ENCODE measurements around the gene C1QTNF2.

The C1QTNF2 gene

DNA sequence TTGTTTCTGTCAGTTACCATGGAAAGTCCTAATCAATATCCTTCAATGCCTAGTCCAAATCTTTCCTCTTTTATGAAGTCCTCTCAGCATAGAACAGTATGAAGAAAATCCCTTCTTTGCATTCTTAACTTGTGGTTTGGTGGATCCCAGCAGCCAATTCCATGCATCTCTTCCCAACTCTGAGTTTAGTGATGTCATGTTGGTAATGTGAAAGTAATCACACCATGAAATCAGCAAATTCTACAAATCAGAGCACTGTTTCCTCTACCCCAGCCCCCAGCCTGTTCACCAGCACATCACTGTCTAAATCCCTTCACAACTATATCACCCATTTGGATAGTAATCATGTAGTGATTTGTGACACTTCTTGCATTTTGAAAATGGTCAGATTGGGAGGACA lies 4.7 kb upstream of the C1QTNF2 start:
- no peak for DNase-seq (ENCODE audit: low read depth)

DNA sequence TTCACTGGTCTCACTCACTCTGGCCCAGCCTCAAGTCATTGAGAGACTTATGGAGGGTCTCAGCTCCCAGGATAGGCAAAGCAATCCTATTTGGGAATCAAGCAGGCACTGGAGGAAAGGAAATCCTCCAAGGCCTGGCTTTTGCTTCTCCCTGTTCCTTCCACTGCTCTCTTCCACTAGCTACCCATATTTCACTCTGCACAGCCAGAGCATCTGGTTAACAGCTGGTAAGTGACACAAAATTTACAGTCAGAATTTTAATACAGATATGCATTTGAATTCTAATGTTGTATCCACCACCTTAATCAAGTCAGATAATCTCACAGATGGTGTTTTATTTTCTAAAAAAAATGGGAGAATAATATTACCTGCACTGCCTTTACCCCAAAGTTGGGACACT lies 868 bp upstream of the C1QTNF2 start:
- no peak for DNase-seq (ENCODE audit: low read depth)

DNA sequence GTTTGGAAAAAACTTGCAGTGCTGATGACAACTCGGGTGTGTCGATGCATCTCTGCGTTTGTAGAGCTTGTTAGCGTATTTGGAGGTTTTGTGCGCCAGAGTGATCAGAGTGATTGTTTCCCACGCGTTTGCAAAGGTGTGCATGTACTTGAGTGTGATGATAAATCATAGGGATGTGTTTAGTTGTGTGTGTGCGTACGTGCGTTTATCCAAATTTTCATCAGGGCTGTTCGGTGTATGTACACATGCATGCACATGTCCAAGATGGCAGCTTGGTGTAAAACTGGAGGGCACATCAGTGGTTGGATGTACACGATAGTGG lies 248 bp upstream of the C1QTNF2 start:
- no peak for DNase-seq (ENCODE audit: low read depth)

DNA sequence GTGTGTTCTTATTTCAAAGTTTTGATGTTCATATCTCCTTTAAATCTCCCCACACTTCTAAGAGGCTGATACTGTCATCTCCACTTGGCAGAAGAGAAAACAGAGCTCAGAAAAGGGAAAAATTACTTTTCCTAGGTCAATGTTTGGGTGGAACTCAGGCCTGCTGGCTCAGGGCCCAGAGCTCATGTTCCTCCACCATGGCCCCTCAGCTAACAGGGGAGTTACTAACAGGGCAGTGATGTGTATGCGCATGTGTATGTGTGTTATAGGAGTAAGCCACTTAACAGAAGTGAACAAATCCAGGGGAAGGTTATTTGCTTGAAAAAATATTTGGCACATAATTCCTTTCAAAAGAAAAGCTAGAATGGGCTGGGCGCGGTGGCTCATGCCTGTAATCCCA lies 2.5 kb downstream of the C1QTNF2 start:
- DNase-seq (ENCODE audit: low read depth), result no peak

DNA sequence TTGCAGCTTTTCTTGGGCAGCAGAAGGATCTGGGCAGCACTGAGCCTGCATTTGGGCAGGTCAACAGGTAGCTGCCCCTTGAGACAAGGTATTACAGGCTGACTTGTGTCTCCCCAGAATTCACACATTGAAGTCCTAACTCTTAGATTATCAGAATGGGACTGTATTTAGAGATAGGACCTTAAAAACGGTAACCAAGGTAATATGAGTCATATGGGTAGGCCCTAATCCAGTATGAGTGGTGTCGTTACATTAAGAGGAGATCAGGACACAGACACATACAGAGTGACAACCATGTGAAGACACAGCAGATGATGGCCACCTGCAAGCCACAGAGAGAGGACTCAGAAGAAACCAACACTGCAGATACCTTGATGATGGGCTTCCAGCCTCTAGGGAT lies 3.2 kb downstream of the C1QTNF2 start:
- no peak for DNase-seq (ENCODE audit: low read depth)

DNA sequence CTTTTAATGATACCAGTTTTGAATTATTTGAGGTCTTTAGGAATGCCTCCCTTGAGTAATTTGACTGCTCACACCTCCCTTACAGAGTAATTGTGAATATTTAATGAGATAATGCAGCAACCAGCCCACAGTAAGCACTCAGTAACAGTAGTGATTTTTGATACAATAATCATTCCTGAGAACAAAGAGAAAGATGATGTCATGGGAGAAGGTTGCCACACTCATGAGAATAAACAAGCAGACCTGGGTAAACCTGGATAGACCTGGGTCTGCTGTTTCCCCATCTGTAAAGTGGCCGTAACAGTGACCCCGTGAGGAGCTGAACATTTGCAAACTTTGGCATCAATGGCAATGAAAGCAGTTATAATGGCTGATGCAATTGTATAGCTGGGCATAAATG lies 4.2 kb downstream of the C1QTNF2 start:
- no peak for DNase-seq (ENCODE audit: low read depth)

DNA sequence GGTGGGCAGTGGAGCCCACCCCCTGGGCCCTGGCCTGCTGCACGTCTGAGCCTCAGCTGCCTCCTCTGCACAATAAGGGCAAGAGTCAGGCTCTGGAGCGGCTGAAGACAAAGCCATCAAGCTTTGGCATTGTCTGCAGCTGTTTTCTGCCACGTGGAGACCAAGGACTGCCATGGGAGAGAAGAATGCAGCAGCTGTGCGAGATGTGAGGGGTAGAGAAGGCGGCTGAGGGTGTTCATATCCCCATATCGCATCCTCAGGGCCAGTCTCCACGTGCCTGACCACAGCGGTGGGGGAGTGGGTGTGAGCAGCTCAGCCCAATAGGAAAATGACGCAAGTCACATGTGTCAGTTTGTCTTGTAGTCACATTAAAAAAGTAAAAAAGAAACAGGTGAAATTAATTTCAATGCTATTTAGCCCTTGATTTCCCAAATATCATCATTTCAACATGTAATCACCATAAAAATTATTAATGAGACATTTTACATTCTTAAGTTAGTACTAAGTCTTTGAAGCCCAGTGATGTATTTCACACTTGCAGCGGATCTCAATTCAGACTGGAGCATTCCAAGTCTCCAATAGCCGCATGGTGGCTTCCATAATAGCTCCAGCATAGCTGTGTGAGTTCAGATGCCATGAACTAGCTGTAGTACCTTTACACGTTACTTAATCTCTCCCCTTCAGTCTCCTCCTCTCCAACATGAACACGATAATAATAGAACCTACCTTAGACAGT lies 6.6 kb downstream of the C1QTNF2 start:
- DNase-seq (ENCODE audit: low read depth), result no peak

DNA sequence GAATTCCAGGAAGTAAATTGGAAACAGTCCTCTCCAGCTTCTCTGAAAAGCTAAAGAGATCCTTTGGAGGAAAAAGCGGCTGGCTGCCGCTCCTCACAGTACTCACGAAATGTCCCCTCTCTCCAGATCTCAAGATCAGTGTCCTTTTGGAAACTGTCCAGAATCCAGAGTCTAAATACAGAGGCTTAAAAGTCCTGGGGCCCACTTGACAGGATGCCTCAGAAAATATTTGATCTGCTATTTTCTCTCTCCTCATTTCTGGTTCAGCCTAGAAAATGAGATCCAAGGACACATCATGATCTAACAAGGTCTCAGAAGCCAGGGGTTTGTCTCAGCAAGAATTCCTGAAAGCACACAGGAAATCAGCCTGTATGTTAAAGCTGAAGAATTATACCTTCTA lies 7.2 kb downstream of the C1QTNF2 start:
- no peak for DNase-seq (ENCODE audit: low read depth)

DNA sequence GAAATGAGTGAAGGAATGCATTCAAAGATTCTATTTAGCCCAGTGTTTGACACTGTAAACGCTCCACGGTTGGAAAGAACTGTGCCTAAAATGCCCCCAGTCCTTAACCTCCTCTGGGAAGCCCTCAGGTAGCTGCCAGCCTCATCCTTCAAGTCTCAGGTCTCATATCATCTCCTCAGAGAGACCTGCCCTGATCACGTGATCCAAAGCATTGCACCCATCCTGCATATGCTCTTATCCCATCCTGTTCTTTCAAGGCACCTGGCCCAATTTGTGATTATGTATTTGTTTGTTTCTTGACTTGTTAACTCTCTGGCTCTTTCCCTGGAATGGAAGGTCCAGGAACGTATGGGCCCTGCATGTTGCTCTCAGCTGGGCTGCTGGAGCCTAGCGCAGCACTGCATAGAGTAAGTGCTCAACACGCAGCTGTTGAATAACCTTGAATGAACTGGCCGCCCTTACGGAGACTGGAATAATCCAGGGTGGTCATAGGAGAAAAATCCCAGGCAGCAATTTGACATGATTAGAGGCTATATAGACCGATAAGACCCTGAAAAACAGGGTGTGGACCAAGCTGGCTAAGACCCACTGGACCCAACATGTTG lies 8.7 kb downstream of the C1QTNF2 start:
- DNase-seq (ENCODE audit: low read depth), result no peak

DNA sequence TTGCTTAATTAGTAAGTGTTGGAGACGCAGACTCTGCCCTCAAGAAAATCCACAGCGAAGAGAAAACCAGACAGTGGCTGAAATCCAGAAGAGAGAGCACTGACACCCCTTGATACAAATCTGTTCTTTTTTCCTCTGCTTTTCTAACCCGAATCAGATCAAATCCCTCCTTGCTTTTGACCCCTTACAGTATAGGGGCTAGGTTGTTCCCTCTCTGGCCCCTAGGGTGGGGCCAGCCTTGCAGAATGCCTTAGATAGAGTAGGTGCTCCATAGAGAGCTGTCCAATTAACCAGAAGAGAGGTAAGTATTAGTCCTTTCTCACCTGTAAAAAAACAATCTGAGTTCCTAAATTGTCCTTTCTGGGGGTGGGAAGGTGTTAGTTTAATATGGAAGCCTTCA lies 10.1 kb downstream of the C1QTNF2 start:
- DNase-seq (ENCODE audit: low read depth), result no peak

DNA sequence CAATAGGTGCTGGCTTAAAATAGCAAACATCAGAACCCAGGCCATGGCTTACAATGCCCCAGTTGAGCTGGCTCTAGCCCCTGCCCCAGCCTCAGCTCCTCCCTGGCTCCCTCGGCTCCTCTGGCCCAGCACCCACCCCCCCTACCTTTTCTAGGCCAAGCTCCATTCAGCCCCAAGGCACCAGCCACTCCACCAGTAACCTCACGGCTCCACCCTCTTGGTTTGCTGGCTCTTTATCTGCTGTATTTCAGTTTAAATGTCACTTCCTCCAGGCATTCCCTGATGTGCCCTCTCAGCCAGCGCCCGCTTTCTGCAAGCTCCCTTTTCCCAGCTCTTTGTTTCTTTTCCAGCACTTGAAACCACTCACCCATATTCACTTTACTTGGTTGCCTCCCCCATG lies 10.6 kb downstream of the C1QTNF2 start:
- DNase-seq (ENCODE audit: low read depth), result no peak

DNA sequence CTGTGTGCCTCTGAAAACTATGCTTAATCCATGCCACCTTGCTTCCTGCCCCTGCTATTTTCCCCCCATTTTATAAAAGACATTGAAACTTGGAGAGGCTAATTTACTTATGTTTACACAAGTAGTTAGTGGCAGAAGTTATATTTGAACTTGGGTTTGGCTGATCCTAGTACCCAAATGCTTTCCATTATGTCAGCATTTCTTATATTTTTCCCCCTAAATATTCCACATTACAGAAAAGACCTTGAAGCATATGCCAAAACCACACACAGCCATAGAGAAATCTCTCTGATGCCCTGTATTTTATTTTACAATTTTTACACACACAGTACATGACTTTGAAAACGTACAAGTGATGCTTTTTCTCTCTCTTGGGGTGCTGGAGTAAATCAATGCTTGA lies 11.2 kb downstream of the C1QTNF2 start:
- no peak for DNase-seq (ENCODE audit: low read depth)

DNA sequence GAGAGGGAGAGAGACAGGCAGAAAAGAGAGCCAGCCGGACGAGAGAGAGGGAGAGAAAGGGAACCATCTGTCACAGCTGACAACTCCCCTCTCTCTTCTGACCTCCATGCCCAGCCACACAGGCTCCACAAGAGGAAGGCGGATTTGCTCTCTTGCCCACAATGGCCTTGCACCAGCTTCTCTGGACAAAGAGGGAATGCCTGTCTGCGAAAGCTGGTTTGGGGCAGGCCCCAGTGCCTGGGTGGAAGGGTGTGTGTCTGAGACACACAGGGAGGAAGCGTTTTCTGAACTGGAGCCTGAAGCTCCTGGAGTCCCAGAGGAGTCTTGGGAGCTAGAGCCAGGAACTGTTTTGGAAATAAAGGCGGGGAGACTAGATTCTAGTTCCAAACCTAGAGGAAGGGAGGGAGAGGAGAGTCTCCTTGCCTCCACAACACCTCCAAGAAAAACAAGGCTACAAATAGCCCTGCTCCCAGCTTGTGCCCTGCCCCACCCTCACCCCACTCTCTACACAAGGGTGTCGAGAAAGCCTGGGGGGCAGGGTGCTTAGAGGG lies 12.5 kb downstream of the C1QTNF2 start:
- no peak for DNase-seq (ENCODE audit: low read depth)

DNA sequence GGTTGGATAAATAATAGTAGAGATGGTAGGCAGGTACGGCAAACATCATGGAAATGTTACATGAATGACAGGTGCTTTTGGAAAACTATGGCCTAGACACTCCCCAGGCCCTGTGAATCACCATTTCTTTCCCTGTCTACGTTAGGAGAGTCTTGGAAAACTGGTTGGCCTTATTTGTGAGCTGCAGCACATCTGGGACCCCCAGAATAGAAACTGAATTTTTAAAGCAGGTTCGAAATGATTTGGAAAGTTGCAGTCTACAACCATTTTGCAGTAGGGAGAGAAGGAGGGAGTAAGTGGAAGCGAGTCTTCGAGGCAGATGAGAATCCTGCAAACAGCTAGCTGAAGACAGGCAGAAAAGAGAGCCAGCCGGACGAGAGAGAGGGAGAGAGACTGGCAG lies 13.0 kb downstream of the C1QTNF2 start:
- DNase-seq (ENCODE audit: low read depth), result no peak

DNA sequence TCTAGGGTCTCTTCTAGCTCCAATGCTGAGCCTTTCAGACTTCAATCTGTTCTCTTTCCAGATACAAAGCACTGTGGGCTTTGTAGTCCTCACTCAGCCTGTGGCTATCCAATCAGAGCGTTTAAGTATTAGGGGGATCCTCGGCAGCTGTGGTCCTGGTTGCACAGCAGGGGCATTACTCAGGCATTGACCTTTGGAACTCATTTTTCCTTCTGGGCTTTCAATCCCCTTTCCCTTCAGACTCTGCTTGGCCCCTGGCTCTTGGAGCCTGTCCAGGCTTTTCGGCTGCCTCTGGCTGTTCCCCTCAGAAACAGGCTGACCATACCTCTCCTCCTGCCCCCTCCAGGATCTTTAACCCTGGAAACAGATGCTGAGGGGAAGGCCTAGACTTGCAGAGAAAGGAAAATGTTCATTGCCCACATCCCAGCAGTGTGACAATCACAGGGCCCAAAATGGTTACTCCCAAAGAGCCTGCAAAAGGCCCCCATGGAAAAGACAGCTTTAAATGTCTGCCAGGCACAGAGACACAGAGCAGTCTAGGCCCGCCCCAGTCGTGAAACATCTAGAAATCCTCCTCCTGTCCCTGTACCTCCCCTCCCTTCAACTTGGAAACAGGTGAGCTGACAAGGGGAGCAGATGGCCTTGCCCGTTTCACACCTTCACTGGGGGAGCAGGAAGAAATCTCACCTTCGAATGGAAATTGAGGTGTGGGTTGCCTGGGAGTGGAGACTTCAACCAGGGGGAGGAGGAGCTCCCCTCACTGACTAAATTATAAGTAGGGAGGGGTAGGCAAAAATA lies 13.7 kb downstream of the C1QTNF2 start:
- no peak for DNase-seq (ENCODE audit: low read depth)

DNA sequence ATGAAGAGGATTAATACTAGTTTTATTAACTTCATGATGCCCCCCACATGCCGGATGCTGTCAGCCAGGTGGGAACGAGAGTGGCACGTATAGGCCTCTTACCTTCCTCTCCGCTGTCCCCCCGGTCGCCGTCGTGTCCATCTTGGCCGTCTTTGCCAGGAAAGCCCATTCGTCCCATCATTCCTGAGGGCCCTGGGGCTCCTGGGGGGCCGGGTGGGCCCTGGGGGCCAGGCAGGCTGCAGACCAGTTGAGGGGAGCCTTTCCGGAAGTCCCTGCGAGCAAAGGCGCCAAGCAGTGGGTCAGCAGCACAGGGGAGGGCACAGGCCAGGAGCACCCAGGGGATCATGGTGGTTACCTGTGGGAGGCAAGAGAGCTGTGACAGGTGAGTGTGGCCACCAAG lies 15.8 kb downstream of the C1QTNF2 start:
- no peak for DNase-seq (ENCODE audit: low read depth)

DNA sequence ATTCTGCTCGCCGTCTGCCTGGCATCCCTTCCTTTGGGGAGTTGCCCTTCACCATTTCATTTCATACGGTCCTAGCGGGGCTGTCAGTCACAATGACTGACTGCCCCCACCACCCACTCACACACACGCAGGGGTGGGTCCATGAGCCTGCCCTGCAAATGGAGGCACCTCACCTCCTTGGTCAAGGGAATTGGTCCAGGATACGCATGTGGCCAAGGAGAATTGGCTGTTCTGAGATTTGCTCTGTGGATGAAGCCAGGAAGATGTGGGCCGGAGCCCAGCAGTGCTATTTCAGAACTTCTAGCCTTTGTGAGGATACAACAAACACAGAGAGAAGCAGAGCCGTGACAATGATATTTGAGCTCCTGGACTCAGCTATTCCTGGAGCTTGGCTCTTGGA lies 17.0 kb downstream of the C1QTNF2 start:
- DNase-seq (ENCODE audit: low read depth), result no peak

DNA sequence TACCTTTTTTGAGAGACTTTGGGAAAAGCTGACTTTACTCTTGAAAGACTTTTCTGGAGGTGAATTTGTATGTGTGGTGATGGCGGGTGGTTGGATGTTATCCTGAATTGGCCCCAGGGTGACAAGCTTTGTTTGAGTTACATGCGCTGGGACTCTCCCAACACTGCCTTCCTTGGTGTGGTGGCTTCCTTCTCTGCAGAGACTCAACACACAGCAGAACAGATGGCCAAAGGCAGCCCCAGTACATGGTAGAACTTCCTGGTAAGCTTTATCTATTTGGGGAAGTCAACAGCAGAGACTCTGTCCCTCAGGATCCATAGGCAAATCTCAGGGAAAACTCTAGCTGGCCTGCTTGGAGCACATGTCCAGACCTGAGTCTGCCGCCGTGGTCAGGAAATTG lies 18.1 kb downstream of the C1QTNF2 start:
- no peak for DNase-seq (ENCODE audit: low read depth)

DNA sequence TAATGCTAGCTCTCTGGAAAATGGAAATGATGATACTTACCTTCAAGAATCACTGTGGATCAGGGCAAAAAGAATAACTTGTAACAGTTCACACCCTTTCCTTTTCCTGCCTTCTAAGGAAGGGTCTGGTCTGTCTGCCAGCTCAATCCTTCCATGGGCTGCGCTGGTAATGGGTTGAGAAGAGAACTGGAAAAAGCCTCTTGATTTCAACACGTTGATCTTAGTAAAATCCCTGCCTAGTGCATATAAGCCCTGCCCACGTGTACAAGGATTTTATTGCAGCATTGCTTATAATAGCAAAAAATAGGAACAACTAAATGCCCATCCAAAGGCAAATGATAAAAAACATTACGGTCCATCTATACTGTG lies 20.5 kb downstream of the C1QTNF2 start:
- no peak for DNase-seq (ENCODE audit: low read depth)

DNA sequence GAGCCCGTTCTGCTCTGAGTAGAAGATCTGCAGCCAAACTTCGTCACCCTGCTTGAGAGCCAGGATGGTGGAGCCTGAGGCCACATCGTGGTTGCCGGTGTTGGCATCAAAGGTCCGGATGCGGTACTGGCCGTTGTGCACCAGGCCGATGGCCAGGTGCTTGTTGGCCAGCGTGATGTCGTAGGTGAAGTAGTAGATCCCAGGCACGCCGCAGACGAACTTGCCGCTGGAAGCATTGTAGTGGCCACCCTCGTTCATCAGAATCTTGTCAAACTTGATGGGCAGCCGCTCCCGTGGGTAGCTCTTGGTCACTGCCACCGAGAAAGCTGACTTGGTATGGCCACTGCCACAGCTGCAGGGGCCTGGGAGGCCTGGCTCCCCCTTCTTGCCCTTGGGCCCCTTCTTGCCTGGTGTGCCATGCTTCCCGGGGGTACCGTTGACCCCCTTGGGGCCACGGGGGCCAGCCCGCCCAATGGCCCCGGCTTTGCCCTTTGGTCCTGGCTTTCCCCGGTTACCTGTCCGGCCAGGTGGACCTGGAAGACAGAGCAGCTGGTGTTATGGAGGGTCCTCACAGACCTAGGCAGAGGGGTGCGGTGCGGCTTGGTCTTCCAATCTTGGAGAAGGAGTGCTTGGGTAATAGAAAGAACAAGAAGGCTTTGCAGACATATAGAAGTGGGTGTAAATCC lies 21.0 kb downstream of the C1QTNF2 start:
- no peak for DNase-seq (ENCODE audit: low read depth)

DNA sequence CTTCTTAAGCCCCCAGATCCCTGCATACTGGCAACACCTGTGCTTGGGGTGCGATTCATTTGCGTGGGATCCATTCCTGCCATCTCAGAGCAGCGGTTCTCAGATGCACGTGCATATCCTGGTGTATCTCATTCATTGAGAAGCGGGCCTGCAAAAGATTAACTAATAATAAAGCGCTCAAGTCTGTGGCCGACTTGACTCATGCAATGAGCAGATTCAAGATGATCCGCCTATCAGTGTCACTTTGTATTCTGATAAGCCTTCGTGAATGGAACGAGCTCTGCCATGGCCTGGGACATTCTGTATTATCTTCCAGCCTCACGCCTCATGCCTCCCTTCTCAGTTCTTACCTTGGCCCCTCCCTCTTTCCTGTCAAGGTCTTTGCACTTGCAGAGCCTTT lies 22.3 kb downstream of the C1QTNF2 start:
- no peak for DNase-seq (ENCODE audit: low read depth)

DNA sequence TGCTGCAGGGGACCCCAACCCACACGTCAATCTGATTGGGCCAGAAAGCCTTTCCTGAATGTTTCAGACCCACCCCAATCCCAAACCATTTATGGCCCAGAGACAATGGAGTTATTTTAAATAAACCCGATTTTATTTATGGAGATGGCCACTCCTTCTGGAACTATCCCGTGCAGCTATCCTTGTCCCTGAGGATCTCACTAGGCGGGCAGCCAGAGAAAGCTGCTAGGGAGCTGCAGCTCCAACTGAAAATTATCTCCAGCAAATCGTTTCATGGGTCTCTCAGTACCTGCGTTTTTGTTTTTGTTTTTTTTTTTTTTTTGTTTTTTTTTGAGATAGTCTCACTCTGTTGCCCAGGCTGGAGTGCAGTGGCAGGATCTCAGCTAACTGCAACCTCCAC lies 23.0 kb downstream of the C1QTNF2 start:
- DNase-seq (ENCODE audit: low read depth), result no peak
